HPDE6-E6E7 (cell line): ENCODE measurements around the gene STIM1.
A peak's percentile ranks its signal among the peaks of the same experiment; 100 is the strongest.
"Not testable (repeated sequence)": the region's sequence is repeated elsewhere in the genome, so short reads cannot be mapped to it uniquely, and the experiment has no call there.

Source experiments
- DNase-seq: peaks from one replicate; pipeline ENCODE4 v3.0.0; 2011; ENCODE audit warnings: missing footprints; ENCODE audit errors: extremely low spot score

The STIM1 gene

GRCh38 chr11:3885855-3886254 lies 30.4 kb downstream of the STIM1 start:
- DNase-seq: no peak

- no peak for DNase-seq
Observed at GRCh38 chr11:3886985-3887384, 31.5 kb downstream of the STIM1 start.

DNA sequence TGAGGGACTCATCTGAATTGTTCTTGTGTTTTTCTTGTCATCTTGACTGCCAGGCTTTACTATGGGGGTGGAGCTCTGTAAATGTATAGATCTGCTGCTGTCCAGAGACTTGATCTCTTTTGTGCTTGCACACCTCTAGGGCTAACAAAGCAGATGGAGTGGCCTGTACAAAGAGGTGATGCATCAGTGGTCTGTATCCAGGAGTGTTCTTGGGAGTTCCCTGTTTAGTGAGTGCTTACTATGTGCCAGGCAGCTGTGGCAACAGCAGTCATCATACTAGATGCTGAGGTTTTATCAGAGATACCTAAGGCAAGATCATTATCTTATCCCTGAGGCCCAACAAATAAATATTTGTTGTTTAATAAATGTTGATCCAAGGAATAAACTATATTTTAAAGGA lies 33.4 kb downstream of the STIM1 start:
- DNase-seq: no peak

- no peak for DNase-seq
Observed at GRCh38 chr11:3890014-3890413, 34.5 kb downstream of the STIM1 start.

GRCh38 chr11:3890806-3891205 lies 35.3 kb downstream of the STIM1 start:
- DNase-seq: no peak

- no peak for DNase-seq
Observed at GRCh38 chr11:3891751-3892150, 36.3 kb downstream of the STIM1 start.

GRCh38 chr11:3892156-3892555 lies 36.7 kb downstream of the STIM1 start:
- no peak for DNase-seq

DNA sequence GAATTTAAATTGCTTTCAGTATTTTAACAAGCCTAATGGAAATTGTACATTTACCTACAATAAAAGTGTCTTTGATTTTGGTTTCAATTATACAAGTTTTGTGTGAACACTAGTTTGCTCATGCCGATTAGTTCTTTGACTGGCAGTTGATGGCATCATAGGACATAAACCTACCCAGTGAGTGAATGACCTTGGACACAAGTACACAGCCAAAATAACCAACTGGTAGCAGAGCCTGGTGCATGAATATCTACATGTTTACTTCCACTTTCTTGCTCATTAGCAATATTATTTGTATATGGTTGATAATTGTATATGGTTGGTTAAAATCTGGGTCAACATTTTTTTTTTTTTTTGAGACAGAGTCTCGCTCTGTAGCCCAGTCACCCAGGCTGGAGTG lies 37.8 kb downstream of the STIM1 start:
- no peak for DNase-seq

DNA sequence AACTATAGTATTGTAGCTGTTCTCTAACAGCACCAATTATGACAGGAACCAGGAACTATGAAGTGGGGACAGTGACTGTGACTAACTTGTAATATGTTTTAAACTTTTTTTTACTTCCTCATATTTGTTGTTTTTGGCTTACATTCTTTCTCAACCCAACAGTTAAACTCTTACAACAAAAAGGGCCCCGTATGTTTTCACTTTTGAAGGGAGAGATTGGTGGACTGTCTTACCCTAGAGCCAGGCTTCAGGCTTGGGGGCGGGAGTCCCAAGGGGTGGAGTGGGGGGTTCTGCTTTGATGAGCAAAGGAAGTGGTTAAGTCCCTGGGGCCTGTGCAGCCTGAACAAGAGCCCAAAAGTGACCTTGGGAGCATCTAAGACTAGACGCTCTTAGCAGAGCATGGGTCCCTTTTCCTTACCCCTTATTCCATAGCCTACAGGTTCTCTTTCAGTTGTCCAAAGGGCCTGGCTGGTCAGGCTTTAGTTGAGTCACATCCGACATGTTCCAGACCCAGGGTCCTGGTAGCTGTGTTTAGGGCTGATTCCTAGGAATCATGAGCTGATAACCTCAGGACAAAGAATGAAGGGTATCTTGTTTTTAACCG lies 38.8 kb downstream of the STIM1 start:
- DNase-seq: no peak

DNA sequence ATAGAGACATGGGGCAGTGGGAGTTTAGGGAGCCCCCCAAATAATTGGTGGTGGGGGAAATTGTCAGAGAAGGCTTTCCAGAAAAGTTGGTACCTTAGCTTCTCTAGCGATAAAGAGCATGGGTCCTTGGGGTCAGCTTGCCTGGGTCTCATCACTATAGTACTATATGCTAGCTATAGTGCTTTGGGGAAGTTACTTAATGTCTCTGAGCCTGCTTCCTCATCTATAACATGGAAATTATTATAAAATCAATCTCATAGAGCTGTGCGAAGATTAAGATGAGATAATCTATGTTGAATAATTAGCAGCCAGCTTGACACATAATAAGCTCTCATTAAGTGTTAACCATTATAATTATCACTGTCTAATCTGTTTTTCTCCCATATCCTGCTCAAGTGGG lies 41.2 kb downstream of the STIM1 start:
- DNase-seq: no peak

DNA sequence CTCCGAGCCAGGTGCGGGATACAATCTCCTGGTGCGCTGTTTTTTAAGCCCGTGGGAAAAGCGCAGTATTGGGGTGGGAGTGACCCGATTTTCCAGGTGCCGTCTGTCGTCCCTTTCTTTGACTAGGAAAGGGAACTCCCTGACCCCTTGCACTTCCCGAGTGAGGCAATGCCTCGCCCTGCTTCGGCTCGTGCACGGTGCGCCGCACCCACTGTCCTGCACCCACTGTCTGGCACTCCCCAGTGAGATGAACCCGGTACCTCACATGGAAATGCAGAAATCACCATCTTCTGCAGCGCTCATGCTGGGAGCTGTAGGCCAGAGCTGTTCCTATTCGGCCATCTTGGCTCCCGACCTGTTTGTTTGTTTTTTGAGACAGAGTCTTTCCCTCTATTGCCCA lies 44.8 kb downstream of the STIM1 start:
- not testable (repeated sequence) for DNase-seq

GRCh38 chr11:3901249-3902025 lies 46.0 kb downstream of the STIM1 start:
- DNase-seq: no peak

DNA sequence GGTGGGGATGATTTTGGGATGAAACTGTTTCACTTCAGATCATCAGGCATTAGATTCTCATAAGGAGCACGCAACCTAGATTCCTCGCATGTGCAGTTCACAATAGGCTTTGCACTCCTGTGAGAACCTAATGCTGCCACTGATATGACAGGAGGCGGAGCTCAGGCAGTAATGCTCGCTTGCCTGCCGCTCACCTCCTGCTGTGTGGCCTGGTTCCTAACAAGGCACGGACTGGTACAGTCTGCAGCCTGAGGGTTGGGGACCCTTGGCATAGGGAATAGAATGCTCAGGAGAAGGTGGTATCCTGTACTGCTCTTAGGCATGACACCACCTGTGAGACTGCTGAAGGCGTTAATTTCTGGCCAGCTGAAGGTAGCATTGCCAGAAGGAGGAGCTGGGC lies 47.0 kb downstream of the STIM1 start:
- no peak for DNase-seq

DNA sequence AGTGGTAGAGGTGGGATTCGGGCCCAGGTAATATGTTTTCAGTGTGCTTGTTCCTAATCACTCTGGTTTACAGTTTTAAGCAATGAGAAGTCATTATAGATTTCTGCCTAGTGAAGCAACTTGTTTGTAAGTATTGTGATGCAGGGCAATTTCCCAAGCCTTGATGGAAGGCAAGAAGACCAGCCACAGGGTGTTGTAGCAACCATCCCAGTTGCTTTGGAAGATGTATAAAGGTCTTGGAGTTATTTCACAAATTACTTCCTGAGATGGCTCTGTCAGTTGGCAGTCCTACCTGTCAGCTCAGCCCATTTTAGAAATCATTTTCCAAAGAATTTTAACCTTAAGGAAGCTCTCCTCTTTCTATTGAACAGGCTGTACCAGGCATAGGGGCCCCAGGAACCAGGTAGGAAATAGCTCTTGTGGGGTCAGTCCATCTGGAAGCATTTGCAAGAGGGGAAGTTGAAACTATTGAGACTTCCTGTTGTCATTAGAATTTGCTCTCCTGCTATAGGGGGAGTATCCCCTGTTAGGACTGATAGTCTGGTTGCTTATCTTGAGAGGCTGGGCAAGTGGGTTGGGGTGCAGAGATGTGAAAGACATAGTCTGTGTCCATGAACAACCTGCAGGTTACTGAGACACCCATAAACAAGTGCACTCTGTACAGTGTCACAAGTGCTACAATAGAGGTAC lies 47.9 kb downstream of the STIM1 start:
- DNase-seq: no peak

DNA sequence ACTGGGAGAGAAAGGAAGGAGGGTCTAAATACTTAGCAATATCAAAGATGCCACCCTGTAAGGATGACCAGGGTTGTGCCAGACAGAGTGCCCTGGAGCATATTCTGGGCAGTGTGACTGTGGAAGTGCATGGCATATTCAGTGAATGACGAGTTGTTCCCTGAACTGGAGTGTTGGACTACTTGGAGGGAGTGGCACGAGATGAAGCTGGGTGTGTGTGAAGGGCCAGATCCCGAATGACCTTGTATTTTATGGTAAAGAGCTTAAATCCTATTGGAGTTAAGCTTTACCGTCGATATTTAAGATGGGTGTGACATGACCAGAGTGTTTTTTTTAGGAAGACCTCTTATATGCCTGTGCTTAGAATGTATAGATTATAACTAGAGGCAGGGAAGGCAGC lies 48.8 kb downstream of the STIM1 start:
- DNase-seq: no peak

DNA sequence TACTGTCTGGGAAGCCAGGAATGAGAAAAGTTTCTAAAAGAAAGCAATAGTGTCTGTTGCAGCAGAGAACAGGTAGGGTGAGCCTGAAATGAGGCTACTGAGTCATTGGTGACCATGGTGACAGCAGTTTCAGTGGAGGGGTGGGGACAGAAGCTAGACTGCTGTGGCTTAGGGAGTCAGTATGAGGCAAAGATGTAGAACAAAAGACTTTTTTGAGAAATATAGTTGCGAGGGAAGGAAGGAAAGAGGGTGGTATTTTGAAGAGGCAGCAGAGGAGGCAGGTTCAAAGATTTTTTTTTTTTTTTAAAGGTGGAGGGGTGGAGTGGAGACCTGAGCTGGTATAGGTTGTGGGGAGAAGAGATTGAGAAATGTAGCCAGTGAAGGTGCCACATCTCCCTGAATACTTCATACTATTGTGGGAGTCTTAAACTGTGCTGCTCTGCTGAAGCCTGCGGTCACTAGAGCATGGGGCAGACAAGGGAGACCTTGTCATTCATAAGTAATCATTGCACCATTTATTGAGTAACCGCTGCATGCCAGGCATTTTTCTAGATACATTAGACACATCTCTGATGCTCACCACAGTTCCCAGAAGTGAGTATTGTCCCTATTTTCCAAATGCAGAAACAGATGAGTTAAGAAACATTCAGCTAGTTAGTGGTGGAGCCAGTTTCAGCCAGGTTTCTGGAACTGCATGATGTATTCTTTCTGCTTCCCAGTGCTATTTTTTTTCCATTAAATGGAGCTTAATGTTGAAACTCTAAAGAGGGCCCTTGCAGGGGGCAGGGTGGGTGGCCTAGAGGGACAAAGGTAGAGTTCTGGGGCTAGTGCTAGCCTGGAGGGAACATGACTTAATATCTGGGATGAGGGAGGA lies 49.9 kb downstream of the STIM1 start:
- peak; percentile 78 for DNase-seq

DNA sequence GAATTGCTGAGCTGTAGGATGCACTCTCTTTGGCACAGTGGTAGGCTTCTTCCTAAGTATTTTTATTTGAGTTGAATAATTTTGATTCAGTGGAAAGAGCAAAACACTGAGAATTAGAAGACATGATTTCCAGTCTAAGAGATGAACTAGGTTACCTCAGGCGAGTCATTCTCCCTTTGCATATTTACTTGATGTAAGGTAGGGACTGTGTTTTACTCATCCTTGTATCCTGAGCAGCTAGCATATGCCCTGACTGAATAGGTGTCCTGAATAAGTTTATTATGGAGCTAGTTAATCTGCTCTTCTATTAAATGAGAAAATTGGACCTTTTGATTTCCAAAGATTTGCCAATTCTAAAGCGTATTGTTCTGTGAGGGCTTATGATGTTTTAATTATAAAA lies 50.7 kb downstream of the STIM1 start:
- peak; percentile 34 for DNase-seq

- no peak for DNase-seq
Observed at GRCh38 chr11:3907590-3907989, 52.1 kb downstream of the STIM1 start.

DNA sequence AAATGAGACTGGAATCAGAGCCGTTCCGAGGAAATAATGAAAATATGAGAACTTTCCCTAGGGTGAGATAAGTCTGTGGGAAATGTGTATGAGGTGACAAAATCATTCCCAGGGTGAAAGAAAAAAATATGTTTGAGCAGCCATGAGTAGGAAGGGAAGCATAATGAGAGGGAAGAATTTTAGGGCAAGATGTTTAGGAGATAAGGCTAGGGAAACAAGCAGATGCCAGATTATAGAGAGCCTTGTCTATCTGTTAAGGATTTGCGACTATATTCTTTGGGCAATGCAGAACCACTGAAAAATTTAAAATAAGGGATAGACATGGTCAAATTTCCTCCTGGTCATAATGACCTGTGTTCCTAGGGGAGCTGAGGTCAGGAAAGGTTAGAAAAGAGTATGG lies 54.4 kb downstream of the STIM1 start:
- DNase-seq: no peak

- no peak for DNase-seq
Observed at GRCh38 chr11:3911908-3912505, 56.5 kb downstream of the STIM1 start.

- no peak for DNase-seq
Observed at GRCh38 chr11:3913921-3914320, 58.5 kb downstream of the STIM1 start.

- no peak for DNase-seq
Observed at GRCh38 chr11:3914805-3915204, 59.3 kb downstream of the STIM1 start.
